Left ventricle myocardium inferior (tissue), 1 donor: ENCODE data around the gene PLXNC1. TPM values are rescaled to one million over a fixed set of nuclear protein-coding genes. Genes with fewer than 3 reads are reported as not detected.

ENCODE experiments used
- DNase-seq: peaks from one replicate; pipeline ENCODE4 v3.0.0-alpha.2; 2020
- H3K27ac ChIP-seq: fragments of 200-600 bp; replicated peaks from 2 replicates; pipeline ENCODE4 v1.8.0; 2021
- H3K27me3 ChIP-seq: fragments of 200-600 bp; 2 replicates; pipeline ENCODE4 v1.8.0; 2021; ENCODE audit warnings: low read depth
- H3K36me3 ChIP-seq: fragments of 200-600 bp; 2 replicates; pipeline ENCODE4 v1.8.0; 2021
- H3K4me1 ChIP-seq: fragments of 200-600 bp; 2 replicates; pipeline ENCODE4 v1.8.0; 2021
- H3K4me3 ChIP-seq: fragments of 200-600 bp; 2 replicates; pipeline ENCODE4 v1.8.0; 2021; ENCODE audit warnings: mild to moderate bottlenecking, moderate library complexity
- H3K9me3 ChIP-seq: fragments of 200-600 bp; replicated peaks from 2 replicates; pipeline ENCODE4 v1.8.0; 2021
- intact Hi-C: fragments of 100-400 bp; cut with micrococcal nuclease; formaldehyde crosslinking; loops from one replicate; pipeline ENCODE4 v1.11.0; 2022
- total RNA-seq: library from RNA; stranded (reverse); fragmentation: NEBNext Ultra II Directional; extraction: Animal tissue kit (Norgen Biotek cat#: 25700); gene quantifications from one replicate; pipeline ENCODE4 v1.2.1, GENCODE V29; 2021
- TF ChIP-seq, protein P1 (sequence below): fragments of 200-600 bp; IDR thresholded peaks from 2 replicates; pipeline ENCODE4 v1.8.0; 2021; ENCODE audit warnings: antibody characterized with exemption, mild to moderate bottlenecking, borderline replicate concordance
- donor health status: DM: no; HTN: yes; CAD: no; lungs with severe emphysema.

Gene PLXNC1
- total RNA-seq, 1 donor from 2014 or later, result 2.5 TPM

DNA sequence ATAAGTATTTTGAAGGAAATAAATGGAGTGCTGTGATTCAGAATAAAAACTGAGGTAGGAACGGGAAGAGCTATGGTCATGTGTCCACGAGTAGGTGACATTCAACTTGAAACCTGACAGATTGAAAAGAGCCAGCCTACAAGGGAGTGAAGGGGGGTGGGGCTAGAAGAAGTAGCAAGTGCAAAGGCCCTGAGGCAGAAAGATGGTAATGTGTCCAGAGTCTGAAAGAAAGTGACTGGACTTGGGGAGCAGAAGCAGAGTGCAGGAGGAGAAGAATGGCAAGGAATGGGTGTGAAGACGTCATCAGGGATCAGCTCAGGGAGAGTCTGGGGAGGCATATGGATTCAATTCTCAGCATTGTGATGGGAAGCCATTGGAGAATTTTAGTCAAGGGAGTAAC, 13.7 kb downstream of the PLXNC1 start:
- DNase-seq, result no peak
- intact Hi-C loops, result no loop called here
- Histone ChIP-seq H3K36me3 (no peaks in the 10 kb centered on the region), H3K27ac (no peak overlapping the region), H3K9me3 (no peaks in the 10 kb centered on the region), H3K4me1 (no peaks in the 10 kb centered on the region), H3K4me3 (no peak overlapping the region), H3K27me3 (no peaks in the 10 kb centered on the region)
- TF ChIP-seq, protein P1, sequence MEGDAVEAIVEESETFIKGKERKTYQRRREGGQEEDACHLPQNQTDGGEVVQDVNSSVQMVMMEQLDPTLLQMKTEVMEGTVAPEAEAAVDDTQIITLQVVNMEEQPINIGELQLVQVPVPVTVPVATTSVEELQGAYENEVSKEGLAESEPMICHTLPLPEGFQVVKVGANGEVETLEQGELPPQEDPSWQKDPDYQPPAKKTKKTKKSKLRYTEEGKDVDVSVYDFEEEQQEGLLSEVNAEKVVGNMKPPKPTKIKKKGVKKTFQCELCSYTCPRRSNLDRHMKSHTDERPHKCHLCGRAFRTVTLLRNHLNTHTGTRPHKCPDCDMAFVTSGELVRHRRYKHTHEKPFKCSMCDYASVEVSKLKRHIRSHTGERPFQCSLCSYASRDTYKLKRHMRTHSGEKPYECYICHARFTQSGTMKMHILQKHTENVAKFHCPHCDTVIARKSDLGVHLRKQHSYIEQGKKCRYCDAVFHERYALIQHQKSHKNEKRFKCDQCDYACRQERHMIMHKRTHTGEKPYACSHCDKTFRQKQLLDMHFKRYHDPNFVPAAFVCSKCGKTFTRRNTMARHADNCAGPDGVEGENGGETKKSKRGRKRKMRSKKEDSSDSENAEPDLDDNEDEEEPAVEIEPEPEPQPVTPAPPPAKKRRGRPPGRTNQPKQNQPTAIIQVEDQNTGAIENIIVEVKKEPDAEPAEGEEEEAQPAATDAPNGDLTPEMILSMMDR, result no peak

DNA sequence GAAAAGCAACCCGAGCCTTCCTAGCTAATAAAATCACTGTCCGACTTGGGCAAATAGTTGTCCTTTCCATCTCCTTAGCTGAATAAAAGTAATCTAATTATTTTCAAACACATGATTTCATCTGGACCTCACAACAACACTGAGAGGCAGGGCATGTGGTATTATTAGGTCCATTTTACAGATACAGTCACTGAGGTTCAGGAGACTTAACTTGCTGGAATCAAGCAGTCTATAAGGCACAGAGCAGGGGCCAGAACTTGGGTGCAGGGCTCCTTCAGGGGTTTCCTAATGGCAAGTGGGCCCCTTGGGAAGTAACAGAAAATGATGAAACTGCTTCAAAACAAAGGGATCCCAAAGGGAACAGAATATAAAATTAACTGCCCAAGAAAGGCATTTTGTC, 15.5 kb downstream of the PLXNC1 start:
- no peak overlapping the region for H3K4me3 ChIP-seq
- DNase-seq, result no peak
- H3K36me3 ChIP-seq, result no peaks in the 10 kb centered on the region
- no peak overlapping the region for H3K27ac ChIP-seq
- TF ChIP-seq, protein P1, result no peak
- no peaks in the 10 kb centered on the region for H3K27me3 ChIP-seq
- intact Hi-C loops, result no loop called here
- H3K4me1 ChIP-seq, result peaks cover 9% of the 10 kb centered on the region
- no peaks in the 10 kb centered on the region for H3K9me3 ChIP-seq

DNA sequence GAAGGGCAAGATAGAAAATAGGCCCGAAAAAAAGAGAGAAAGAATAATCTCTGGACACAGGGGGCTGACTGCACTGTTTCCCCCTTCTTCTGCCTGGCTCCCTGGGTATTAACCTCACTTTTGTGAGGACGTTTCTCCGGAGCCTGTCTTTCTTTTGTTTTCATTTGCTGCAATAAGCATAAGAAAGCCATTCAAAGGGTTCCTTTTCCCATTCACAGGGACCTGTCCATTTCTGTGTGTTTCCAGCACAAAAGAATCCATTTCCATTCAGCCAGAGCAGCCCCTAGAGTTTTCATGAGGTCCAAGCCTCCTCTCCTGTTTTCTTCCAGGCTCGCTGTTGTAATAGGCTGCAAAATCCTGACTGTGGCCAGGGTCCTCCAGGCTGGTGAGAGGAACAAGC, 16.8 kb downstream of the PLXNC1 start:
- intact Hi-C loops, result no loop called here
- H3K9me3 ChIP-seq, result no peaks in the 10 kb centered on the region
- no peaks in the 10 kb centered on the region for H3K36me3 ChIP-seq
- H3K27me3 ChIP-seq, result no peaks in the 10 kb centered on the region
- no peak for DNase-seq
- TF ChIP-seq, protein P1, result no peak
- peaks cover 9% of the 10 kb centered on the region for H3K4me1 ChIP-seq
- no peak overlapping the region for H3K27ac ChIP-seq
- H3K4me3 ChIP-seq, result no peak overlapping the region

DNA sequence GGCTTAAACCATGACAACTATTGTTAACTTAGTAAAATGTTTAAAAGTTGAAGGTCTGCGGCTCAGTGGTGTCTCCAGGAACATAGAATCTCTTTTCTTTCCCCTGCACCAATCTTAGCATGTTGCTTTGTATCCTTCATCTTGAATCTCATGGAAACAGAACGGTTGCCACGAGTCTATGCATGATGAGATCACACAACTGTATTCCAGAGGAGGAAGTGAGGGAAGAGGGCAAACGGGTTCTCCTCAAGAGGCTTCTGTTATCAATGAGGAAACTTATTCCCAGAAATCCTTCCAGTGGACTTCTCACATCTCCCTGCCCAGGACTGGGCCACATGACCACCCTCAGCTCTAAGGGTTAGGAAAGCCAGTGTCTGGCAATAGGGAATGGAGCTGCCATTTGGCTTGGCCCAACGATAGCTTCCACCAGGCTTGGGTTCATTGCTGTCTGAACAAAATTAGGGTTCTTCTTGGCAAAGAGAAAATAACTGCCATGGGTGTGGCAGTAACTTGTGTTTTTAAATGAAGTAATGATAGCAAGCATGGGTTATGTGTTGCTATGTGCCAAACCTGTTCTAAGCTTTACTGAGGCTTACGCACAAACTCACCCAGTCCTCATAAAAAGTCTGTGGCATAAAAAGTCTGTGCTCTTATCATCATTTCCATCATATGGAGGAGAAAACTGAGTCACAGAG, 17.4 kb downstream of the PLXNC1 start:
- DNase-seq, result no peak
- Histone ChIP-seq H3K4me1 (peaks cover 11% of the 10 kb centered on the region), H3K27me3 (no peaks in the 10 kb centered on the region), H3K4me3 (no peak overlapping the region), H3K27ac (no peak overlapping the region), H3K9me3 (no peaks in the 10 kb centered on the region), H3K36me3 (no peaks in the 10 kb centered on the region)
- intact Hi-C loops, result no loop called here
- TF ChIP-seq, protein P1, result no peak

DNA sequence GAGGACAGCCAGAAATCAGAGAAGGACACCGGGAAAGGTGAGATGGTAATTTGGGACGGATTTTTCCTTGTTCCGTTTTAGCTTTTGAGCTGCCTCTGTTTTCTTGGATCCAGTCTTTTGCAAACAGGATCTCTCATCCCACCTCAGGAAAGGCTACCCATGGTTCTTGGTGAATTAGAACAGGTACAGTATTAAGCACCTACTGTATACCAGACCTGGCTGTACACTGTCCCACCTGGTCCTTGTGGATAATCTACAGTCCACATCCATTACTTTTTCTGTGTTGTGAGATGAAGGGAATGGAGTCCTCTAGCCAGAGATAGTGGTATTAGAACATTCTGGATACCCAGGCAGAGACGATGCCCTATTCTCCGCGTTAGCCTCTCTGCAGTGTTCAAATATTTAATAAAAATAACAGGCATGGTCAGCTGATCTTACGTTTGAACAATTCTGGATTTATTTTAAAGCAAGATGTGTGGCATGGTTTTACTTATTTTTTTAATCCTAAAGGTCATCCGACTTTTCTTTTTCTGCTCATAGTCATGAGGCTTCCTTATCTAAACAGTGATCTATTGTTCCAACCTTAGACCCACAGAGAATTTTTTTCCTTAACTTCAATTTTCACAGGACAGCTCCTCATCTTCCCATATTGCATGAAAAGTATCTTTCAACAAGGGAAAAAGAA, 18.8 kb downstream of the PLXNC1 start:
- H3K9me3 ChIP-seq, result no peaks in the 10 kb centered on the region
- TF ChIP-seq, protein P1, result no peak
- peaks cover 12% of the 10 kb centered on the region for H3K4me1 ChIP-seq
- H3K27me3 ChIP-seq, result no peaks in the 10 kb centered on the region
- intact Hi-C loops, result no loop called here
- no peaks in the 10 kb centered on the region for H3K36me3 ChIP-seq
- no peak overlapping the region for H3K27ac ChIP-seq
- H3K4me3 ChIP-seq, result no peak overlapping the region
- no peak for DNase-seq
